Liver (tissue), 9 donors: ENCODE results near the gene SLC39A6. TPM values are rescaled to one million over a fixed set of nuclear protein-coding genes. Genes with fewer than 3 reads are reported as not detected.

Source experiments
- DNase-seq: peaks from one replicate; pipeline ENCODE4 v3.0.0-alpha.2; 2017; ENCODE audit warnings: low spot score
- H3K27ac ChIP-seq, 2 donors: one replicate each; pipeline ENCODE4 v1.7.0; 2013; ENCODE audit warnings: inconsistent platforms in 2 of 2, low read length in 2 of 2, control low read depth in 1 of 2, low read depth in 1 of 2, mild to moderate bottlenecking in 1 of 2
- H3K27me3 ChIP-seq, 4 donors: one replicate each; pipeline versions ENCODE4 v1.6.1 to v1.7.0; 2013; ENCODE audit warnings: low read length in 3 of 4, inconsistent platforms in 1 of 4, mild to moderate bottlenecking in 1 of 4, moderate library complexity in 1 of 4; ENCODE audit not compliant: control insufficient read depth in 4 of 4, insufficient read depth in 4 of 4
- H3K36me3 ChIP-seq, 4 donors: one replicate each; pipeline versions ENCODE4 v1.6.1 to v1.7.0; 2013; ENCODE audit warnings: low read length in 3 of 4, mild to moderate bottlenecking in 3 of 4, low read depth in 1 of 4, moderate library complexity in 1 of 4; ENCODE audit not compliant: control insufficient read depth in 4 of 4, insufficient read depth in 3 of 4
- H3K4me1 ChIP-seq, 4 donors: one replicate each; pipeline versions ENCODE4 v1.6.1 to v1.7.0; 2013; ENCODE audit warnings: low read length in 3 of 4, mild to moderate bottlenecking in 3 of 4, moderate library complexity in 1 of 4; ENCODE audit not compliant: control insufficient read depth in 4 of 4, insufficient read depth in 4 of 4
- H3K4me3 ChIP-seq, 3 donors: one replicate each; pipeline versions ENCODE4 v1.6.1 to v1.7.0; 2013; ENCODE audit warnings: low read length in 3 of 3, control low read depth in 1 of 3, low read depth in 1 of 3, mild to moderate bottlenecking in 1 of 3
- H3K9ac ChIP-seq, 2 donors: one replicate each; pipeline ENCODE4 v1.7.0; 2013; ENCODE audit warnings: low read length in 2 of 2, mild to moderate bottlenecking in 2 of 2, moderate library complexity in 2 of 2, control low read depth in 1 of 2, low read depth in 1 of 2
- H3K9me3 ChIP-seq, 4 donors: one replicate each; pipeline versions ENCODE4 v1.6.1 to v1.7.0; 2013; ENCODE audit warnings: low read length in 3 of 4; ENCODE audit not compliant: control insufficient read depth in 4 of 4
- ATF3 ChIP-seq: IDR thresholded peaks from 2 replicates; pipeline ENCODE4 v1.6.1; 2016; ENCODE audit warnings: antibody characterized with exemption
- CTCF ChIP-seq: fragments of 150-350 bp; IDR thresholded peaks from 2 replicates; pipeline ENCODE4 v1.5.1; 2017; ENCODE audit warnings: improper control_type of control experiment, low read depth, low read length; ENCODE audit not compliant: missing input control
- EGR1 ChIP-seq, 2 donors: IDR thresholded peaks; 2 replicates each; pipeline ENCODE4 v1.6.1; 2016 to 2018; ENCODE audit warnings: antibody characterized with exemption in 2 of 2, low read depth in 2 of 2
- FOXA1 ChIP-seq: IDR thresholded peaks from 2 replicates; pipeline ENCODE4 v1.6.1; 2016; ENCODE audit warnings: antibody characterized with exemption
- FOXA2 ChIP-seq: IDR thresholded peaks from 2 replicates; pipeline ENCODE4 v1.6.1; 2016; ENCODE audit warnings: antibody characterized with exemption
- HNF4A ChIP-seq, 2 donors: conservative IDR thresholded peaks; 2 replicates each; pipeline ENCODE4 v1.6.1; 2016; ENCODE audit warnings: antibody characterized with exemption in 2 of 2, mild to moderate bottlenecking in 2 of 2
- HNF4G ChIP-seq: IDR thresholded peaks from 2 replicates; pipeline ENCODE4 v1.6.1; 2016; ENCODE audit warnings: antibody characterized with exemption
- JUND ChIP-seq, 2 donors: IDR thresholded peaks; 2 replicates each; pipeline ENCODE4 v1.6.1; 2016; ENCODE audit warnings: antibody characterized with exemption in 2 of 2
- MAX ChIP-seq: IDR thresholded peaks from 2 replicates; pipeline ENCODE4 v1.6.1; 2016; ENCODE audit warnings: antibody characterized with exemption
- NR2F2 ChIP-seq: IDR thresholded peaks from 2 replicates; pipeline ENCODE4 v1.6.1; 2016; ENCODE audit warnings: antibody characterized with exemption
- RAD21 ChIP-seq, 2 donors: IDR thresholded peaks; 2 replicates each; pipeline ENCODE4 v1.6.1; 2016; ENCODE audit warnings: antibody characterized with exemption in 2 of 2, mild to moderate bottlenecking in 2 of 2
- RXRA ChIP-seq, 2 donors: IDR thresholded peaks; 2 replicates each; pipeline ENCODE4 v1.6.1; 2017 to 2018; ENCODE audit warnings: antibody characterized with exemption in 2 of 2, mild to moderate bottlenecking in 1 of 2
- SP1 ChIP-seq: IDR thresholded peaks from 2 replicates; pipeline ENCODE4 v1.6.1; 2018; ENCODE audit warnings: antibody characterized with exemption, mild to moderate bottlenecking
- TAF1 ChIP-seq: conservative IDR thresholded peaks from 2 replicates; pipeline ENCODE4 v1.6.1; 2016; ENCODE audit warnings: antibody characterized with exemption, mild to moderate bottlenecking
- YY1 ChIP-seq: IDR thresholded peaks from 2 replicates; pipeline ENCODE4 v1.6.1; 2016; ENCODE audit warnings: antibody characterized with exemption, mild to moderate bottlenecking
- ZBTB33 ChIP-seq: IDR thresholded peaks from 2 replicates; pipeline ENCODE4 v1.6.1; 2016; ENCODE audit warnings: antibody characterized with exemption
- WGBS: extraction: QIAGEN DNeasy Blood & Tissue Kit; methylation state at CpG from one replicate; pipeline ENCODE4 v1.1.7; 2013; 5-methylcytosine and 5-hydroxymethylcytosine counted together
- polyA plus RNA-seq, 2 donors: library from polyadenylated mRNA; stranded (reverse) in 1 of 2; unstranded in 1 of 2; fragments of 200-250 nt in 1 of 2; fragments of >200 nt in 1 of 2; fragmentation: Nextera tagmentation in 1 of 2; extraction: Ambion mirVana in 1 of 2; gene quantifications; one replicate each; pipeline versions ENCODE4 v1.2.1 to v1.2.3, GENCODE V29; 2013 to 2015
- total RNA-seq, 2 donors: library from RNA; depleted of rRNA; stranded (reverse); fragments of >200 nt; gene quantifications; one replicate each; pipeline ENCODE4 v1.2.3, GENCODE V29; 2014
- donor health status: healthy.
- donor health status: healthy.
- donor health status: healthy.
- donor health status: healthy.
- donor health status: healthy.

SLC39A6 gene
- total and polyA plus RNA-seq, 4 donors, result 4.6 to 16.6 (median 8.3) TPM

GRCh38 chr18:36108601-36109000, 20.5 kb downstream of the SLC39A6 start:
- Histone ChIP-seq H3K4me1 (no peaks in the 10 kb centered on the region), H3K9ac (no peak overlapping the region), H3K9me3 (no peaks in the 10 kb centered on the region), H3K27ac (no peak overlapping the region), H3K36me3 (peaks cover 1 to 35% (median 14%) of the 10 kb centered on the region in 4 donors), H3K27me3 (no peaks in the 10 kb centered on the region), H3K4me3 (no peak overlapping the region)
- WGBS, result 96% methylated on average over 5 of the region's 5 CpGs
- no peak for TF ChIP-seq NR2F2
- TF ChIP-seq HNF4G, result no peak
- DNase-seq, result no peak

- TF ChIP-seq FOXA1 (no peak), YY1 (no peak)
- no peaks in the 10 kb centered on the region for H3K4me1 ChIP-seq
- H3K9ac ChIP-seq, result no peak overlapping the region
- no peak for DNase-seq
- WGBS, result 47% methylated on average over 2 of the region's 2 CpGs
- H3K27ac ChIP-seq, result no peak overlapping the region
- H3K27me3 ChIP-seq, result no peaks in the 10 kb centered on the region
- H3K4me3 ChIP-seq, result no peak overlapping the region
- H3K36me3 ChIP-seq, result peaks cover 0 to 31% (median 11%) of the 10 kb centered on the region in 4 donors
- H3K9me3 ChIP-seq, result no peaks in the 10 kb centered on the region
These were observed 20.9 kb downstream of the SLC39A6 start for GRCh38 chr18:36108196-36108595.

GRCh38 chr18:36107477-36107876, 21.7 kb downstream of the SLC39A6 start:
- no peak for TF ChIP-seq TAF1
- TF ChIP-seq HNF4A (conservative IDR thresholded peaks at IDR 0.05), result no peak
- TF ChIP-seq HNF4G, result no peak
- no peak for TF ChIP-seq NR2F2
- no peak for TF ChIP-seq EGR1 (IDR thresholded peaks at IDR 0.05; ENCODE audit: low read depth in 2 of 2)
- TF ChIP-seq RAD21 (IDR thresholded peaks at IDR 0.05), result no peak
- no peak for TF ChIP-seq JUND (IDR thresholded peaks at IDR 0.05)
- TF ChIP-seq ZBTB33, result no peak
- no peak for TF ChIP-seq SP1
- TF ChIP-seq MAX, result no peak
- no peak for TF ChIP-seq FOXA2
- no peak for TF ChIP-seq ATF3
- TF ChIP-seq YY1, result no peak
- no peak for TF ChIP-seq CTCF
- TF ChIP-seq RXRA (IDR thresholded peaks at IDR 0.05), result no peak
- Histone ChIP-seq H3K36me3 (peaks cover 0 to 24% (median 8%) of the 10 kb centered on the region in 4 donors), H3K9me3 (peaks cover 0 to 5% (median 0%) of the 10 kb centered on the region in 4 donors), H3K9ac (no peak overlapping the region), H3K27ac (no peak overlapping the region), H3K27me3 (no peaks in the 10 kb centered on the region), H3K4me3 (no peak overlapping the region), H3K4me1 (no peaks in the 10 kb centered on the region)
- no peak for DNase-seq
